ENCODE results near the gene SLC6A3. TPM values are rescaled to one million over a fixed set of nuclear protein-coding genes. Genes with fewer than 3 reads are reported as not detected.

The SLC6A3 gene
- total and polyA plus RNA-seq, 4 donors = 0.30 to 1.1 (median 0.90) TPM

GRCh38 chr5:1453613-1454012 lies 8.4 kb upstream of the SLC6A3 start:
- Histone ChIP-seq H3K36me3 (ENCODE audit: control insufficient read depth in 4 of 4, insufficient read depth in 4 of 4, low read length in 4 of 4) (peaks cover 0 to 6% (median 3%) of the 10 kb centered on the region in 4 donors), H3K9me3 (ENCODE audit: control insufficient read depth in 4 of 4, insufficient read depth in 3 of 4, low read length in 3 of 4) (peaks cover 2 to 24% (median 8%) of the 10 kb centered on the region in 4 donors), H3K4me3 (no peak overlapping the region), H3K4me1 (ENCODE audit: control insufficient read depth in 5 of 5, insufficient read depth in 5 of 5, low read length in 5 of 5) (no peaks in the 10 kb centered on the region), H3K27me3 (ENCODE audit: control insufficient read depth in 3 of 3, insufficient read depth in 3 of 3, low read length in 2 of 3) (peaks cover 0 to 6% (median 0%) of the 10 kb centered on the region in 3 donors), H3K9ac (ENCODE audit: insufficient read depth in 1 of 2, low read length in 2 of 2) (no peak overlapping the region), H3K27ac (ENCODE audit: low read depth in 1 of 2, low read length in 1 of 2) (no peak overlapping the region)
- WGBS, 2 donors = 84 to 88% methylated on average over 2 of the region's 2 CpGs
- no peak for ATAC-seq (ENCODE audit: insufficient read depth, low FRiP score)
- DNase-seq = no peak
- no peak for TF ChIP-seq CTCF (IDR thresholded peaks at IDR 0.05; ENCODE audit: control extremely low read depth, extremely low read depth)

DNA sequence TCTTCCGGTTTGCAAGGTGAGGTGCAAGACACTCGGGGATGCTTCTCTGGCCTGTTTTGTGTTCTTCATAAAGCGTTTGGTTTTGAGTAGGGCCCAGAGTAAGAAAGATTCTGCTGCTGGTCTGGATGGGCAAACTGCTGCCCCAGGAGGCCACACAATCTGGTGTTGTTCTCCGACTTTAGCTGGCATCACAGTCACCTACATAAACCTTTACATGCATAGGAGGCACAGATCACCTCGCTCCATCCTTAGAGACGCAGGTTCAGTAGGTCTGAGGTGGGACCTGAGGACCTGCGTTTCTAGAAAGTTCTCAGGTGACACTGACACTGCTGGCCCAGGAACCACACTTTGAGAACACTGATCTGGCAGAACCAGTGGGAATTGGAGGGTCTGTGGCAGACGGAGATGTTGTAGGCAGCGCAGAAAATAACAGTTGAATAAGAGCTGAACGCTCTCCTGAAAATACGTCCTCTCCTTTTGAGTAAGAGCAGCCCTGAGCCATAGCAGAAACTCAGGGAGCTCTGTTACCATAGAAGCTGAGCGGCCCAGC lies 3.9 kb upstream of the SLC6A3 start:
- Histone ChIP-seq H3K27ac (ENCODE audit: low read depth in 1 of 2, low read length in 1 of 2) (no peak overlapping the region), H3K36me3 (ENCODE audit: control insufficient read depth in 4 of 4, insufficient read depth in 4 of 4, low read length in 4 of 4) (no peaks in the 10 kb centered on the region), H3K4me1 (ENCODE audit: control insufficient read depth in 5 of 5, insufficient read depth in 5 of 5, low read length in 5 of 5) (peaks cover 0 to 9% (median 5%) of the 10 kb centered on the region in 5 donors), H3K27me3 (ENCODE audit: control insufficient read depth in 3 of 3, insufficient read depth in 3 of 3, low read length in 2 of 3) (peaks cover 0 to 24% (median 4%) of the 10 kb centered on the region in 3 donors), H3K9ac (ENCODE audit: insufficient read depth in 1 of 2, low read length in 2 of 2) (no peak overlapping the region), H3K9me3 (ENCODE audit: control insufficient read depth in 4 of 4, insufficient read depth in 3 of 4, low read length in 3 of 4) (peaks cover 0 to 7% (median 3%) of the 10 kb centered on the region in 4 donors), H3K4me3 (no peak overlapping the region)
- 88 to 92% methylated on average over 12 of the region's 12 CpGs for WGBS, 2 donors
- no peak for DNase-seq
- no peak for TF ChIP-seq CTCF (IDR thresholded peaks at IDR 0.05; ENCODE audit: control extremely low read depth, extremely low read depth)
- no peak for ATAC-seq (ENCODE audit: insufficient read depth, low FRiP score)

- ATAC-seq (ENCODE audit: insufficient read depth, low FRiP score) = no peak
- no peak for DNase-seq
- 76 to 84% methylated on average over 5 of the region's 5 CpGs for WGBS, 2 donors
Measured at GRCh38 chr5:1448511-1449011, 3.3 kb upstream of the SLC6A3 start.

More at GRCh38 chr5:1448511-1449011, 3.3 kb upstream of the SLC6A3 start:
- H3K4me3 ChIP-seq = no peak overlapping the region
- no peak overlapping the region for H3K9ac ChIP-seq (ENCODE audit: insufficient read depth in 1 of 2, low read length in 2 of 2)
- peaks cover 0 to 30% (median 10%) of the 10 kb centered on the region in 3 donors for H3K27me3 ChIP-seq (ENCODE audit: control insufficient read depth in 3 of 3, insufficient read depth in 3 of 3, low read length in 2 of 3)
- H3K9me3 ChIP-seq (ENCODE audit: control insufficient read depth in 4 of 4, insufficient read depth in 3 of 4, low read length in 3 of 4) = peaks cover 0 to 3% (median under 1%) of the 10 kb centered on the region in 4 donors
- no peaks in the 10 kb centered on the region for H3K36me3 ChIP-seq (ENCODE audit: control insufficient read depth in 4 of 4, insufficient read depth in 4 of 4, low read length in 4 of 4)
- TF ChIP-seq CTCF (IDR thresholded peaks at IDR 0.05; ENCODE audit: control extremely low read depth, extremely low read depth) = no peak
- no peak overlapping the region for H3K27ac ChIP-seq (ENCODE audit: low read depth in 1 of 2, low read length in 1 of 2)
- H3K4me1 ChIP-seq (ENCODE audit: control insufficient read depth in 5 of 5, insufficient read depth in 5 of 5, low read length in 5 of 5) = peaks cover 0 to 12% (median 5%) of the 10 kb centered on the region in 5 donors

Data from lung (tissue), 12 donors.